HEK293 (cell line): ENCODE data around the gene COL5A2.

Experiments
- CTCF ChIA-PET: fragments of 350-600 bp; formaldehyde crosslinking; extraction: SDS; loops from one replicate; lab custom pipeline; 2021; ENCODE audit warnings: antibody characterized with exemption; lab: Yijun Ruan, JAX
- POLR2A ChIA-PET: fragments of 300-600 bp; formaldehyde crosslinking; extraction: SDS; loops from one replicate; lab custom pipeline; 2020; ENCODE audit warnings: antibody characterized with exemption, inconsistent platforms; lab: Yijun Ruan, JAX
- H3K27ac ChIP-seq: fragments of 200-500 bp; sonication (Bioruptor generic); 2 replicates; pipeline ENCODE4 v1.5.1; 2014; ENCODE audit warnings: low read depth, low read length, control low read depth, inconsistent platforms; ENCODE audit errors: extremely low read depth
- H3K36me3 ChIP-seq, 2 experiments: fragments of 200-500 bp in 1 of 2; sonication (Bioruptor generic) in 1 of 2; 1 replicate in 1 of 2; 2 replicates in 1 of 2; pipeline ENCODE4 v1.5.1; 2014 to 2017; ENCODE audit warnings: inconsistent platforms in 2 of 2, low read length in 2 of 2; ENCODE audit not compliant: control insufficient read depth in 2 of 2, insufficient read depth in 1 of 2
- H3K4me1 ChIP-seq: fragments of 200-500 bp; sonication (Bioruptor generic); 2 replicates; pipeline ENCODE4 v1.5.1; 2014; ENCODE audit warnings: mild to moderate bottlenecking, low read length, inconsistent platforms; ENCODE audit not compliant: control insufficient read depth, insufficient read depth
- H3K4me3 ChIP-seq: 2 replicates; pipeline ENCODE4 v1.5.1; 2011; ENCODE audit warnings: low read depth, mild to moderate bottlenecking, control low read depth, low read length, moderate library complexity
- H3K9me3 ChIP-seq: fragments of 200-500 bp; sonication (Bioruptor generic); 2 replicates; pipeline ENCODE4 v1.5.1; 2014; ENCODE audit warnings: low read depth, low read length, inconsistent platforms; ENCODE audit not compliant: control insufficient read depth, insufficient read depth
- AEBP2 ChIP-seq: fragments of 450-650 bp; formaldehyde crosslinking; IDR thresholded peaks from 2 replicates; pipeline ENCODE4 v1.5.1; 2016; ENCODE audit warnings: missing biosample characterization, missing genetic modification characterization, borderline replicate concordance
- FEZF1 ChIP-seq: fragments of 450-650 bp; formaldehyde crosslinking; IDR thresholded peaks from 2 replicates; pipeline ENCODE4 v1.5.1; 2016; ENCODE audit warnings: missing biosample characterization, missing genetic modification characterization
- INSM2 ChIP-seq: fragments of 450-650 bp; formaldehyde crosslinking; IDR thresholded peaks from 2 replicates; pipeline ENCODE4 v1.5.1; 2016; ENCODE audit warnings: missing biosample characterization, missing genetic modification characterization
- KLF1 ChIP-seq: fragments of 450-650 bp; formaldehyde crosslinking; IDR thresholded peaks from 2 replicates; pipeline ENCODE4 v1.5.1; 2016; ENCODE audit warnings: missing biosample characterization, missing genetic modification characterization
- KLF10 ChIP-seq: fragments of 450-650 bp; IDR thresholded peaks from 2 replicates; pipeline ENCODE4 v1.5.1; 2018; ENCODE audit warnings: missing biosample characterization, mild to moderate bottlenecking, missing genetic modification characterization
- MYNN ChIP-seq: fragments of 450-650 bp; formaldehyde crosslinking; IDR thresholded peaks from 2 replicates; pipeline ENCODE4 v1.5.1; 2016; ENCODE audit warnings: missing biosample characterization, missing genetic modification characterization, borderline replicate concordance
- OVOL3 ChIP-seq: fragments of 450-650 bp; formaldehyde crosslinking; IDR thresholded peaks from 2 replicates; pipeline ENCODE4 v1.5.1; 2016; ENCODE audit warnings: missing biosample characterization, missing genetic modification characterization
- SETDB1 ChIP-seq: IDR thresholded peaks from one replicate; pipeline ENCODE4 v1.6.1; 2017; ENCODE audit warnings: mild to moderate bottlenecking, low read length, moderate library complexity, mixed read lengths; ENCODE audit not compliant: insufficient read length
- SP7 ChIP-seq: fragments of 450-650 bp; formaldehyde crosslinking; IDR thresholded peaks from 2 replicates; pipeline ENCODE4 v1.5.1; 2016; ENCODE audit warnings: missing biosample characterization, missing genetic modification characterization
- ZEB2 ChIP-seq: fragments of 450-650 bp; formaldehyde crosslinking; IDR thresholded peaks from 2 replicates; pipeline ENCODE4 v1.5.1; 2016; ENCODE audit warnings: missing biosample characterization, missing genetic modification characterization
- ZNF114 ChIP-seq: fragments of 450-650 bp; formaldehyde crosslinking; IDR thresholded peaks from 2 replicates; pipeline ENCODE4 v1.5.0; 2017; ENCODE audit warnings: missing biosample characterization, missing genetic modification characterization
- ZNF148 ChIP-seq: fragments of 450-650 bp; formaldehyde crosslinking; IDR thresholded peaks from 2 replicates; pipeline ENCODE4 v1.5.0; 2017; ENCODE audit warnings: missing biosample characterization, missing genetic modification characterization, borderline replicate concordance
- ZNF2 ChIP-seq: fragments of 450-650 bp; formaldehyde crosslinking; IDR thresholded peaks from 2 replicates; pipeline ENCODE4 v1.5.1; 2016; ENCODE audit warnings: missing biosample characterization, missing genetic modification characterization
- ZNF214 ChIP-seq: fragments of 450-650 bp; formaldehyde crosslinking; IDR thresholded peaks from 2 replicates; pipeline ENCODE4 v1.5.1; 2017; ENCODE audit warnings: missing biosample characterization, mild to moderate bottlenecking, missing genetic modification characterization, borderline replicate concordance
- ZNF223 ChIP-seq: fragments of 450-650 bp; formaldehyde crosslinking; IDR thresholded peaks from 2 replicates; pipeline ENCODE4 v1.5.1; 2016; ENCODE audit warnings: missing biosample characterization, missing genetic modification characterization
- ZNF24 ChIP-seq: fragments of 450-650 bp; formaldehyde crosslinking; IDR thresholded peaks from 2 replicates; pipeline ENCODE4 v1.5.1; 2016; ENCODE audit warnings: missing biosample characterization, missing genetic modification characterization
- ZNF280D ChIP-seq: fragments of 450-650 bp; formaldehyde crosslinking; IDR thresholded peaks from 2 replicates; pipeline ENCODE4 v1.5.1; 2016; ENCODE audit warnings: missing biosample characterization, missing genetic modification characterization
- ZNF324 ChIP-seq: fragments of 450-650 bp; formaldehyde crosslinking; IDR thresholded peaks from 2 replicates; pipeline ENCODE4 v1.5.1; 2016; ENCODE audit warnings: missing biosample characterization, missing genetic modification characterization
- ZNF350 ChIP-seq: fragments of 450-650 bp; formaldehyde crosslinking; IDR thresholded peaks from 2 replicates; pipeline ENCODE4 v1.5.0; 2017; ENCODE audit warnings: missing biosample characterization, mild to moderate bottlenecking, missing genetic modification characterization
- ZNF768 ChIP-seq: fragments of 450-650 bp; formaldehyde crosslinking; IDR thresholded peaks from 2 replicates; pipeline ENCODE4 v1.5.1; 2018; ENCODE audit warnings: missing biosample characterization, mild to moderate bottlenecking, missing genetic modification characterization

The COL5A2 gene

GRCh38 chr2:189217051-189217450 lies 37.5 kb upstream of the COL5A2 start:
- ChIA-PET CTCF (no interaction called here), POLR2A (no interaction called here)
- no peaks in the 10 kb centered on the region for H3K4me1 ChIP-seq
- no peaks in the 10 kb centered on the region for H3K36me3 ChIP-seq
- no peaks in the 10 kb centered on the region for H3K9me3 ChIP-seq
- no peak for TF ChIP-seq ZNF280D (tag by site-specific recombination)
- no peak for TF ChIP-seq SETDB1
- no peak for TF ChIP-seq FEZF1 (tag by site-specific recombination)
- TF ChIP-seq ZNF350 (tag by site-specific recombination), result no peak
- no peak for TF ChIP-seq MYNN (tag by site-specific recombination)
- TF ChIP-seq INSM2 (tag by site-specific recombination), result no peak
- TF ChIP-seq KLF1 (tag by site-specific recombination), result no peak
- no peak overlapping the region for H3K4me3 ChIP-seq
- no peak overlapping the region for H3K27ac ChIP-seq

GRCh38 chr2:189214484-189214883 lies 34.9 kb upstream of the COL5A2 start:
- CTCF ChIA-PET, result no interaction called here
- no peaks in the 10 kb centered on the region for H3K4me1 ChIP-seq

More at GRCh38 chr2:189214484-189214883, 34.9 kb upstream of the COL5A2 start:
- TF ChIP-seq KLF10 (tag by site-specific recombination), result no peak
- TF ChIP-seq ZNF214 (tag by site-specific recombination), result no peak
- TF ChIP-seq ZEB2 (tag by site-specific recombination), result no peak
- TF ChIP-seq ZNF2, result no peak
- no peak for TF ChIP-seq OVOL3 (tag by site-specific recombination)
- no peak for TF ChIP-seq ZNF148
- TF ChIP-seq ZNF114 (tag by site-specific recombination), result no peak
- no peak for TF ChIP-seq ZNF768 (tag by site-specific recombination)
- TF ChIP-seq ZNF223 (tag by site-specific recombination), result no peak
- no peak for TF ChIP-seq ZNF324 (tag by site-specific recombination)
- TF ChIP-seq SP7 (tag by site-specific recombination), result no peak
- no peak for TF ChIP-seq AEBP2 (tag by site-specific recombination)
- TF ChIP-seq ZNF24 (tag by site-specific recombination), result no peak
- TF ChIP-seq, all 188 proteins: peak for 0
- Histone ChIP-seq H3K36me3 (no peaks in the 10 kb centered on the region), H3K9me3 (no peaks in the 10 kb centered on the region), H3K27ac (no peak overlapping the region), H3K4me3 (no peak overlapping the region)
- POLR2A ChIA-PET, result no interaction called here
